Left lung (tissue), 10 donors: ENCODE measurements around the gene TMEM120A. TPM values are rescaled to one million over a fixed set of nuclear protein-coding genes. Genes with fewer than 3 reads are reported as not detected.
A peak's percentile ranks its signal among the peaks of the same experiment; 100 is the strongest.

Source experiments
- ATAC-seq: fragments of 200-7000 bp; cut with Tn5 transposase; one replicate; pipeline ENCODE4 v1.9.1; 2020; ENCODE audit warnings: moderate library complexity
- DNase-seq, 4 donors: peaks; one replicate each; pipeline ENCODE4 v3.0.0-alpha.2; 2013 to 2020
- H3K27ac ChIP-seq, 2 donors: fragments of 200-600 bp; sonication (generic) in 1 of 2; one replicate each; pipeline versions ENCODE4 v1.5.0 to v1.8.0; 2020 to 2021
- H3K27me3 ChIP-seq, 2 donors: fragments of 200-600 bp; sonication (generic) in 1 of 2; one replicate each; pipeline versions ENCODE4 v1.5.0 to v1.8.0; 2020 to 2021
- H3K36me3 ChIP-seq, 2 donors: fragments of 200-600 bp; sonication (generic) in 1 of 2; one replicate each; pipeline versions ENCODE4 v1.5.0 to v1.8.0; 2020 to 2021
- H3K4me1 ChIP-seq, 2 donors: fragments of 200-600 bp; one replicate each; pipeline ENCODE4 v1.8.0; 2021
- H3K4me3 ChIP-seq, 2 donors: fragments of 200-600 bp; sonication (generic) in 1 of 2; one replicate each; pipeline versions ENCODE4 v1.5.0 to v1.8.0; 2020 to 2021; ENCODE audit warnings: mild to moderate bottlenecking in 1 of 2
- H3K9me3 ChIP-seq, 2 donors: fragments of 200-600 bp; sonication (generic) in 1 of 2; one replicate each; pipeline versions ENCODE4 v1.5.0 to v1.8.0; 2020 to 2021
- intact Hi-C, 2 donors: fragments of 100-400 bp; cut with DNase I; formaldehyde crosslinking; loops; one replicate each; pipeline versions ENCODE4 v1.11.2 to v1.14.2; 2022
- polyA plus RNA-seq, 6 donors: library from polyadenylated mRNA; unstranded; fragments of 120-200 nt; gene quantifications; one replicate each; pipeline ENCODE4 v1.2.1, GENCODE V29; 2013; ENCODE audit not compliant: insufficient read length in 6 of 6
- total RNA-seq, 2 donors: library from RNA; stranded (reverse); fragmentation: NEBNext Ultra II Directional; extraction: Animal tissue kit (Norgen Biotek cat#: 25700); gene quantifications; one replicate each; pipeline ENCODE4 v1.2.1, GENCODE V29; 2021
- TF ChIP-seq, protein P1 (sequence below), 2 donors: fragments of 200-600 bp; sonication (generic) in 1 of 2; IDR thresholded peaks; one replicate each; pipeline versions ENCODE4 v1.5.0 to v1.8.0; 2021; ENCODE audit warnings: antibody characterized with exemption in 2 of 2
- donor health status: DM: no; HTN: yes; CAD: no.
- donor health status: DM: no; HTN: no; CAD: no.

Gene TMEM120A
- total and polyA plus RNA-seq, 8 donors, result 32.3 to 50.4 (median 38.4) TPM

DNA sequence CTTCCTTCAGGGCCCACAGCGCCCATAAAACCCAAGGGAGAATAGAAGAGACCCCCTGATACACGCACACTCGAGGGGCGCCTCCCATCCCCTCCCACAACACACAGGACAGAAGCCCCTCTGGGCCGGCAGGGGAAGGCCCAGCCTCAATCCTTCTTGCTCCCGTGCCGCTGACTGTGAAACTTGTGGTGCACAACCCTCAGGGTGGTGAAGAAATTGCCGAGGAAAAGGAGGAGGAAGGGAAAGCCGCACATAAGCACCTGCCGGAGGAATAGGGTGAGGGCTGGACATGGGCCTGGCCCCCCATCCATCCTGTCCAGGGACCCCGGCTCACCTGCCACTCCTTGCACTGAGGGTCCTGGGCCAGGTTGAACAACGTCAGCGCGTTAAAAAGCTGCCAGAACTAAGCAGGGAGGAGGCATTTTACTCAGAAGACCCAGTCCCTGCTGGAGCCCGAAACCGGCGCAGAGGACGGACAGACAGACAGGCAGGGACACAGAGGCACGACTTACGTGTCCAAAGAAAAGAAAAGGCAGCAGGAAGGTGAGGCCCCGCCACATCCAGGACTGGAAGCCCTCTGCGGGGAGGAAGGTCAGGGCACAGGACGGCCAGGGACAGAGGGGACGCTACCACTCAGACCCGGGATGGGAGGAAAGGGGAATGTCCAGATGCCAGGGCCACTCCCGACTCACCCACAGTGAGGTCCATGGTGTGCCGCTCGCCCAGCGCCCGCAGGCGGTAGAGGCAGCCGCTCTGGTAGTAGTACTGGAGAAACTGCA is 7.2 kb downstream of the TMEM120A start:
- peaks cover 0 to 68% of the 10 kb centered on the region in 2 donors for H3K36me3 ChIP-seq
- DNase-seq (peak in 1 of 4 donors; percentile 79), ATAC-seq (no peak)
- TF ChIP-seq, protein P1, sequence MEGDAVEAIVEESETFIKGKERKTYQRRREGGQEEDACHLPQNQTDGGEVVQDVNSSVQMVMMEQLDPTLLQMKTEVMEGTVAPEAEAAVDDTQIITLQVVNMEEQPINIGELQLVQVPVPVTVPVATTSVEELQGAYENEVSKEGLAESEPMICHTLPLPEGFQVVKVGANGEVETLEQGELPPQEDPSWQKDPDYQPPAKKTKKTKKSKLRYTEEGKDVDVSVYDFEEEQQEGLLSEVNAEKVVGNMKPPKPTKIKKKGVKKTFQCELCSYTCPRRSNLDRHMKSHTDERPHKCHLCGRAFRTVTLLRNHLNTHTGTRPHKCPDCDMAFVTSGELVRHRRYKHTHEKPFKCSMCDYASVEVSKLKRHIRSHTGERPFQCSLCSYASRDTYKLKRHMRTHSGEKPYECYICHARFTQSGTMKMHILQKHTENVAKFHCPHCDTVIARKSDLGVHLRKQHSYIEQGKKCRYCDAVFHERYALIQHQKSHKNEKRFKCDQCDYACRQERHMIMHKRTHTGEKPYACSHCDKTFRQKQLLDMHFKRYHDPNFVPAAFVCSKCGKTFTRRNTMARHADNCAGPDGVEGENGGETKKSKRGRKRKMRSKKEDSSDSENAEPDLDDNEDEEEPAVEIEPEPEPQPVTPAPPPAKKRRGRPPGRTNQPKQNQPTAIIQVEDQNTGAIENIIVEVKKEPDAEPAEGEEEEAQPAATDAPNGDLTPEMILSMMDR (IDR thresholded peaks at IDR 0.05), result no peak
- H3K27me3 ChIP-seq, result no peaks in the 10 kb centered on the region
- intact Hi-C loops, result no loop called here
- no peak overlapping the region for H3K27ac ChIP-seq
- H3K4me1 ChIP-seq, result peaks cover 0 to 14% of the 10 kb centered on the region in 2 donors
- no peak overlapping the region for H3K4me3 ChIP-seq
- no peaks in the 10 kb centered on the region for H3K9me3 ChIP-seq

DNA sequence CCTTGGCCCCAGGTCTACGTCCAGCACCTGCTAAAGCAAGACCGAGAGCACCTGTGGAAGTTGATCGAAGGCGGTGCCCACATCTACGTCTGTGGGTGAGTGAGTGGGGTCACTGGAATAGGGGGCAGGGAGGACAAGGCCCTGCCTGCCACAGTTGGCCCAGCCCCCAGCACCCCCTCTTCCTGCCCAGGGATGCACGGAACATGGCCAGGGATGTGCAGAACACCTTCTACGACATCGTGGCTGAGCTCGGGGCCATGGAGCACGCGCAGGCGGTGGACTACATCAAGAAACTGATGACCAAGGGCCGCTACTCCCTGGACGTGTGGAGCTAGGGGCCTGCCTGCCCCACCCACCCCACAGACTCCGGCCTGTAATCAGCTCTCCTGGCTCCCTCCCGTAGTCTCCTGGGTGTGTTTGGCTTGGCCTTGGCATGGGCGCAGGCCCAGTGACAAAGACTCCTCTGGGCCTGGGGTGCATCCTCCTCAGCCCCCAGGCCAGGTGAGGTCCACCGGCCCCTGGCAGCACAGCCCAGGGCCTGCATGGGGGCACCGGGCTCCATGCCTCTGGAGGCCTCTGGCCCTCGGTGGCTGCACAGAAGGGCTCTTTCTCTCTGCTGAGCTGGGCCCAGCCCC is 8.1 kb downstream of the TMEM120A start:
- TF ChIP-seq, protein P1 (IDR thresholded peaks at IDR 0.05), result no peak
- H3K4me1 ChIP-seq, result peaks cover 0 to 14% of the 10 kb centered on the region in 2 donors
- intact Hi-C loops, result no loop called here
- no peaks in the 10 kb centered on the region for H3K9me3 ChIP-seq
- ATAC-seq (no peak), DNase-seq (peak in 1 of 4 donors; percentile 56)
- peaks cover 0 to 70% of the 10 kb centered on the region in 2 donors for H3K36me3 ChIP-seq
- H3K27me3 ChIP-seq, result no peaks in the 10 kb centered on the region
- no peak overlapping the region for H3K4me3 ChIP-seq
- no peak overlapping the region for H3K27ac ChIP-seq

DNA sequence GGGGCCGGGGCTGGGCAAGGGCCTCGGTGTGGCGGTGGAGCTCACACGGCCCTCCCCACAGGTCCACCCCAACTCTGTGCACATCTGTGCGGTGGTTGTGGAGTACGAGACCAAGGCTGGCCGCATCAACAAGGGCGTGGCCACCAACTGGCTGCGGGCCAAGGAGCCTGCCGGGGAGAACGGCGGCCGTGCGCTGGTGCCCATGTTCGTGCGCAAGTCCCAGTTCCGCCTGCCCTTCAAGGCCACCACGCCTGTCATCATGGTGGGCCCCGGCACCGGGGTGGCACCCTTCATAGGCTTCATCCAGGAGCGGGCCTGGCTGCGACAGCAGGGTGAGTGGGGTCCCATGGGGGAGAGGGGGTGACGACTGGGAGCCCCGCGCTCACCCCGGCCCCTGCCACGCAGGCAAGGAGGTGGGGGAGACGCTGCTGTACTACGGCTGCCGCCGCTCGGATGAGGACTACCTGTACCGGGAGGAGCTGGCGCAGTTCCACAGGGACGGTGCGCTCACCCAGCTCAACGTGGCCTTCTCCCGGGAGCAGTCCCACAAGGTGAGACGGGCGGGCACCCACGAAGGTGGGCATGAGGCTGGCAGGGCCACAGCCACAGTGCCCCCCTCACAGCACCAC is 8.8 kb downstream of the TMEM120A start:
- TF ChIP-seq, protein P1 (IDR thresholded peaks at IDR 0.05), result no peak
- Histone ChIP-seq H3K4me3 (no peak overlapping the region), H3K9me3 (no peaks in the 10 kb centered on the region), H3K4me1 (peaks cover 0 to 10% of the 10 kb centered on the region in 2 donors), H3K27ac (no peak overlapping the region), H3K36me3 (peaks cover 0 to 77% of the 10 kb centered on the region in 2 donors), H3K27me3 (no peaks in the 10 kb centered on the region)
- no peak for ATAC-seq
- DNase-seq, result peak in 1 of 4 donors; percentile 74
- intact Hi-C loops, result no loop called here

DNA sequence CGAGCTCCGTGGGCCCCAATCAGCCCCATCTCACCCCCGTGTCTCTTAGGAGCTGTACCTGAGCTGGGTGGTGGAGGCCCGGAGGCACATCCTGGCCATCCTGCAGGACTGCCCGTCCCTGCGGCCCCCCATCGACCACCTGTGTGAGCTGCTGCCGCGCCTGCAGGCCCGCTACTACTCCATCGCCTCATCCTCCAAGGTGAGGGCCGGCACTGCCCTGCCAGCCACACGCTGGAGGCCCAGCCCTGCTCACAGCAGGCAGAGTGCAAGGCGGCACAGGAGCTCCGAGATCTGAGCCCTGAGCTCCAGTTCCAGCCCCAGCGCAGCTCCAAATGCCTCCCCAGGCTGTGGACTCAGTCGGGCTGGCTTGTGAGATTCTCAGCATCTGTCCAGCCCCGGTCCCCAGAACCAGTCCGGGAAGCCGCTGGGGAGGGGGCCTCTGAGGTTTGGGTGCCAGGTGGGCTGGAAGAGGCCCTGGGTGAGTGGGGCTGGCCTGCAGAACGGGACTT is 9.3 kb downstream of the TMEM120A start:
- TF ChIP-seq, protein P1 (IDR thresholded peaks at IDR 0.05), result no peak
- Histone ChIP-seq H3K27ac (no peak overlapping the region), H3K36me3 (peaks cover 0 to 83% of the 10 kb centered on the region in 2 donors)

More for the DNA sequence above, 9.3 kb downstream of the TMEM120A start:
- Histone ChIP-seq H3K4me1 (peaks cover 0 to 10% of the 10 kb centered on the region in 2 donors), H3K27me3 (no peaks in the 10 kb centered on the region), H3K9me3 (no peaks in the 10 kb centered on the region), H3K4me3 (no peak overlapping the region)
- no peak for ATAC-seq
- intact Hi-C loops, result no loop called here
- DNase-seq, result no peak
